Lower leg skin (tissue), 3 donors: ENCODE data around the gene ZNF474.

Experiments used
- CTCF ChIP-seq, 3 donors: fragments of 450-650 bp; IDR thresholded peaks; one replicate each; pipeline ENCODE4 v1.5.1; 2016; ENCODE audit warnings: antibody characterized with exemption in 3 of 3, mild to moderate bottlenecking in 3 of 3, moderate library complexity in 2 of 3
- POLR2A ChIP-seq, 2 donors: fragments of 450-650 bp; IDR thresholded peaks; one replicate each; pipeline ENCODE4 v1.6.1; 2016 to 2017; ENCODE audit warnings: antibody characterized with exemption in 2 of 2, mild to moderate bottlenecking in 1 of 2, moderate library complexity in 1 of 2

GRCh38 chr5:122145906-122146305 lies 16.6 kb downstream of the ZNF474 start:
- TF ChIP-seq CTCF (IDR thresholded peaks at IDR 0.05): no peak
- no peak for TF ChIP-seq POLR2A (IDR thresholded peaks at IDR 0.05)
